Endothelial cell of umbilical vein (primary cell): ENCODE results near the gene EPC2. TPM values are rescaled to one million over a fixed set of nuclear protein-coding genes. Genes with fewer than 3 reads are reported as not detected.

Experiments
- BruUV-seq: library from RNA; stranded (reverse); fragments of 400-500 nt; replicated peaks from 2 replicates; lab custom pipeline; 2021; lab: Mats Ljungman, UMichigan
- CTCF ChIA-PET: fragments of 300-600, 350-600 bp; sonication (Branson Sonifier 250); formaldehyde crosslinking; loops from one replicate; lab custom pipeline; 2021; ENCODE audit warnings: antibody characterized with exemption, inconsistent platforms; lab: Charles Lee
- POLR2A ChIA-PET: fragments of 300-600, 350-600 bp; sonication (Branson Sonifier 250); formaldehyde crosslinking; loops from one replicate; lab custom pipeline; 2021; ENCODE audit warnings: antibody characterized with exemption, inconsistent platforms; lab: Charles Lee
- DNase-seq: peaks from one replicate; pipeline ENCODE4 v3.0.0-alpha.2; 2011; ENCODE audit warnings: low read depth, low spot score
- FAIRE-seq: peaks from 2 replicates; lab custom pipeline; 2011; peaks lifted over from hg19 to GRCh38; lab: Jason Lieb, UNC
- H2AFZ ChIP-seq: 2 replicates; pipeline ENCODE4 v1.6.0; 2012; ENCODE audit warnings: low read depth, low read length, control low read depth, inconsistent platforms
- H3K27ac ChIP-seq: 2 replicates; pipeline ENCODE4 v1.5.1; 2011; ENCODE audit warnings: low read depth, mild to moderate bottlenecking, control low read depth, low read length, moderate library complexity; ENCODE audit not compliant: insufficient read depth
- H3K27me3 ChIP-seq, 2 experiments: 2 replicates each; pipeline versions ENCODE4 v1.6.0 to v1.6.1; 2011; ENCODE audit warnings: low read length in 2 of 2, mixed read lengths in 1 of 2; ENCODE audit not compliant: control insufficient read depth in 2 of 2, insufficient read depth in 2 of 2
- H3K36me3 ChIP-seq, 2 experiments: 2 replicates in 1 of 2; 3 replicates in 1 of 2; pipeline ENCODE4 v1.5.1; 2011; ENCODE audit warnings: low read length in 2 of 2, mild to moderate bottlenecking in 1 of 2, moderate library complexity in 1 of 2; ENCODE audit not compliant: control insufficient read depth in 2 of 2, insufficient read depth in 2 of 2; ENCODE audit errors: extremely low read depth in 1 of 2
- H3K4me1 ChIP-seq: 3 replicates; pipeline ENCODE4 v1.5.1; 2011; ENCODE audit warnings: mild to moderate bottlenecking, low read length; ENCODE audit not compliant: control insufficient read depth, insufficient read depth; ENCODE audit errors: extremely low read depth
- H3K4me2 ChIP-seq: 2 replicates; pipeline ENCODE4 v1.6.1; 2011; ENCODE audit warnings: low read length, control low read depth, mixed read lengths; ENCODE audit not compliant: insufficient read depth
- H3K4me3 ChIP-seq, 3 experiments: fragments of 200-600 bp in 1 of 3; sonication (generic), shearing (Covaris generic) in 1 of 3; replicated peaks in 1 of 3; 2 replicates each; pipeline ENCODE4 v1.5.1; 2011 to 2016; ENCODE audit warnings: control low read depth in 3 of 3, low read length in 3 of 3, mild to moderate bottlenecking in 2 of 3, inconsistent platforms in 1 of 3, low read depth in 1 of 3, moderate library complexity in 1 of 3; ENCODE audit not compliant: insufficient read depth in 1 of 3
- H3K79me2 ChIP-seq: 2 replicates; pipeline ENCODE4 v1.6.0; 2012; ENCODE audit warnings: low read length, inconsistent platforms; ENCODE audit not compliant: control insufficient read depth, insufficient read depth
- H3K9ac ChIP-seq: replicated peaks from 2 replicates; pipeline ENCODE3; 2011; ENCODE audit warnings: low read length, control low read depth; ENCODE audit not compliant: insufficient read depth; ENCODE audit errors: extremely low read depth
- H3K9me1 ChIP-seq: replicated peaks from 3 replicates; pipeline ENCODE4 v1.6.0; 2011; ENCODE audit warnings: mild to moderate bottlenecking, low read length; ENCODE audit not compliant: control insufficient read depth, insufficient read depth; ENCODE audit errors: extremely low read depth
- H3K9me3 ChIP-seq: replicated peaks from 2 replicates; pipeline ENCODE4 v1.5.1; 2012; ENCODE audit warnings: low read length, inconsistent platforms; ENCODE audit not compliant: control insufficient read depth, insufficient read depth
- H4K20me1 ChIP-seq: replicated peaks from 2 replicates; pipeline ENCODE3; 2011; ENCODE audit warnings: mild to moderate bottlenecking, low read length; ENCODE audit not compliant: control insufficient read depth, insufficient read depth; ENCODE audit errors: extremely low read depth
- CTCF ChIP-seq, 2 donors: IDR thresholded peaks; 1 replicate in 1 of 2; 2 replicates in 1 of 2; pipeline ENCODE4 v1.5.1; 2011; ENCODE audit warnings: low read length in 2 of 2, mild to moderate bottlenecking in 2 of 2, moderate library complexity in 2 of 2, control low read depth in 1 of 2, inconsistent platforms in 1 of 2, low read depth in 1 of 2; ENCODE audit not compliant: insufficient read depth in 1 of 2; ENCODE audit errors: extremely low read depth in 1 of 2
- JUN ChIP-seq: IDR thresholded peaks from 2 replicates; pipeline ENCODE4 v1.6.1; 2011; ENCODE audit warnings: borderline replicate concordance, low read depth; ENCODE audit not compliant: insufficient read length, insufficient read depth
- MYC ChIP-seq: IDR thresholded peaks from one replicate; pipeline ENCODE4 v1.6.1; 2011; ENCODE audit warnings: mild to moderate bottlenecking, low read depth, low read length
- POLR2A ChIP-seq: IDR thresholded peaks from 2 replicates; pipeline ENCODE4 v1.6.1; 2012; ENCODE audit warnings: low read depth, mild to moderate bottlenecking, control low read depth, low read length
- POLR2AphosphoS5 ChIP-seq: IDR thresholded peaks from 2 replicates; pipeline ENCODE4 v1.6.1; 2012; ENCODE audit warnings: low read depth, mild to moderate bottlenecking, control low read depth, low read length, moderate library complexity; ENCODE audit not compliant: insufficient read depth
- dilution Hi-C: fragments of 300-500 bp; cut with MboI; formaldehyde crosslinking; loops from one replicate; pipeline ENCODE4 v1.15.0; 2019; ENCODE audit warnings: low sequenced_read_pairs; ENCODE audit not compliant: extremely low pct_ligation_motif_present
- intact Hi-C: fragments of 100-400 bp; cut with micrococcal nuclease; formaldehyde crosslinking; loops from one replicate; pipeline ENCODE4 v1.10.0; 2022
- polyA plus RNA-seq, 4 experiments: library from polyadenylated mRNA; depleted of rRNA in 3 of 4; stranded (reverse) in 3 of 4; unstranded in 1 of 4; fragments of >200 nt; gene quantifications; 2 replicates each; pipeline versions ENCODE4 v1.2.1 to v1.2.3, GENCODE V29; 2011 to 2012; ENCODE audit warnings: missing spikeins in 1 of 4
- total RNA-seq: library from RNA; stranded (reverse); gene quantifications from 2 replicates; pipeline ENCODE4 v1.2.3, GENCODE V29; 2021
- TF ChIP-seq, protein P1 (sequence below): IDR thresholded peaks from 2 replicates; pipeline ENCODE4 v1.6.1; 2011; ENCODE audit not compliant: insufficient read depth, insufficient read length

EPC2 gene
- total and polyA plus RNA-seq, 2 donors (not counting 3 experiments of a cell fraction or from before 2014, with no cell fraction given), result 15.1 to 25.2 TPM

DNA sequence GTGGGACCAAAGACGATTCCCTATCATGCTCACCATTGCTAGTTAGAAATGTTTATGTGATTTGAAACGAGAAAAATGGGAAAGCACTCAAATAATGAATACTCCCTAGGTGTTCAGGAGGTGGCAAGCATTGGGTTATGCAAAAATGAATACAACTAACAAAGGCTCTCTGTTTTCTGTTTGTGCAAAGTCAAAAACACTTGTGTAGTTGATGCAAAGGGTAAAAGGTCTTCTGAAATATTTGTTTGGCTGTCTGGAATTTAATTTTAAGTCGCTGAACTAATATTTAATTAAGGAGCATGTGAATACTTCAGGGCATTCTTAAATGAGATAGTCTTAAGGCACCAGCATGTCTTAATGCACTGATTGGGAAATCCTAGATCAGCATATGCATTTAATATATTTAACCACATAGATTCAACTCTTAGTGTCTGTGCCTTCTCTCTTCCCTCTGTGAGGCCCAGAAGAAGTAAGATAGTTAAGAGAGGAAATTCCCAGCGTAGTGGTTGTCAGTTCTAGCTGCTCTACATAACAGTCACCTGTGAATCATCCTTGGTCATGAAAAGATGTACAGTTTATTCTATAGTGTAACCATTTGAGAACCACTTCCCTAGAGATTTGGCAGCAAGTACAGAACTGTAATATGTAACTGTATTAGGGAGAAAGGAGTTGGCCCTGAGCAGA lies 111.9 kb downstream of the EPC2 start:
- H3K4me3 ChIP-seq, result no peak overlapping the region
- intact Hi-C loops, result no loop called here

More for the DNA sequence above, 111.9 kb downstream of the EPC2 start:
- H4K20me1 ChIP-seq, result no peaks in the 10 kb centered on the region
- peaks cover 3% of the 10 kb centered on the region for H3K79me2 ChIP-seq
- H3K27me3 ChIP-seq, result no peaks in the 10 kb centered on the region
- no peaks in the 10 kb centered on the region for H3K9me1 ChIP-seq
- dilution Hi-C loops, result no loop called here
- no TSS peak for BruUV-seq
- H3K9ac ChIP-seq, result no peak overlapping the region
- no peaks in the 10 kb centered on the region for H3K9me3 ChIP-seq
- FAIRE-seq, result no peak
- H3K4me1 ChIP-seq, result no peaks in the 10 kb centered on the region
- H3K36me3 ChIP-seq, result no peaks in the 10 kb centered on the region
- no peak for DNase-seq
- H3K4me2 ChIP-seq, result no peak overlapping the region
- ChIA-PET POLR2A (no interaction called here), CTCF (no interaction called here)
- H2AFZ ChIP-seq, result no peak overlapping the region
- no peak overlapping the region for H3K27ac ChIP-seq
- TF ChIP-seq MYC (no peak), CTCF (IDR thresholded peaks at IDR 0.05; ENCODE audit: extremely low read depth in 1 of 2, insufficient read depth in 1 of 2, low read depth in 1 of 2, low read length in 2 of 2) (no peak), POLR2AphosphoS5 (no peak), POLR2A (no peak), JUN (no peak)
- TF ChIP-seq, protein P1, sequence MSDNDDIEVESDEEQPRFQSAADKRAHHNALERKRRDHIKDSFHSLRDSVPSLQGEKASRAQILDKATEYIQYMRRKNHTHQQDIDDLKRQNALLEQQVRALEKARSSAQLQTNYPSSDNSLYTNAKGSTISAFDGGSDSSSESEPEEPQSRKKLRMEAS, result no peak
